ENCODE measurements around the gene DGKI. TPM values are rescaled to one million over a fixed set of nuclear protein-coding genes. Genes with fewer than 3 reads are reported as not detected.

Gene DGKI
- total RNA-seq, 1 donor from 2014 or later = 0.69 TPM

DNA sequence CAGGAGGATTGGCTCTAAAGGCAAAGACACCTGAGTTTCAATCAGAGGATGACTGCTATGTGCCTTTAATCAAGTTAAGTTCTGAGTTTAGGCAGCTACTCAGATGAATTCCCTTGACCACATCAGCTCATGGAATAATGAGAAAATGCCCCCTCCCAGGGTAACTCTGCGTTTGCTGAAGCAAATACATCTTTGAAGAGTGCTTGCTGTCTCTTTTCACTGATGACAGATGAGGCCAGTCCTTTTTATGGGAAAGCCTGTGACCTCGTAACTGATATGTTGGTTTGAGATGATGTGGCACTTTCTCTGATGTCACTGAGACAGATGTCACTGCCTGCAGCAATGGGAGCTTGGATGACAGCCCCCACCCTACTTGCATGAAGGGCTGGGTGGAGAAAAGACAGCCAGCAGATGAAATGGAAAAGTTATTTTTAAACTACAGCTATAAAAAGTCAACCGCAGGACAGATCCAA, 43.7 kb upstream of the DGKI start:
- H3K4me3 Mint-ChIP-seq (ENCODE audit: unreplicated experiment) = no peak overlapping the region

DNA sequence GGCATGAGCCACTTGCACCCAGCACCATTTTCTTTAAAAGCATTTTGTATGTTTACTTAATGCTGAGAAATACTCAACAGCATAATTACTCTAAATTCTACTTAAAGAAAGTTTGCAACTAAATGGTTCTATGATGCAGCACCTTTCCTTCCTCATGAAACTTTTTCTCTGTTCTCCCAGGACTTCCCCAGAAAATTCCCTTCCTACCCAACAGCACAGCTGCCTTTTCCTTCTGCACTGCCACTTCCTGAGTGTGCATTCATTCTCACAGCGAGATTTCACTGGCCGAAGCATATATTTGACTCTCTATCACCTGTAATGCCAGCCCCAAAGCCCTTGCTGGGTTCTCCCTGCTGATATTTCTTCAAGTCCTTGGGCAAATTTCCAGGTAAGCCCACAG, 41.5 kb upstream of the DGKI start:
- peaks cover 13% of the 10 kb centered on the region for H3K36me3 Mint-ChIP-seq (ENCODE audit: low read depth, unreplicated experiment)
- H3K4me1 Mint-ChIP-seq (ENCODE audit: unreplicated experiment) = peaks cover 14% of the 10 kb centered on the region
- peaks cover 8% of the 10 kb centered on the region for H3K27me3 Mint-ChIP-seq (ENCODE audit: unreplicated experiment)
- H3K27ac Mint-ChIP-seq (ENCODE audit: unreplicated experiment) = peak overlapping the region; percentile 62
- no peak overlapping the region for H3K4me3 Mint-ChIP-seq (ENCODE audit: unreplicated experiment)
- TF ChIP-seq, protein P1, sequence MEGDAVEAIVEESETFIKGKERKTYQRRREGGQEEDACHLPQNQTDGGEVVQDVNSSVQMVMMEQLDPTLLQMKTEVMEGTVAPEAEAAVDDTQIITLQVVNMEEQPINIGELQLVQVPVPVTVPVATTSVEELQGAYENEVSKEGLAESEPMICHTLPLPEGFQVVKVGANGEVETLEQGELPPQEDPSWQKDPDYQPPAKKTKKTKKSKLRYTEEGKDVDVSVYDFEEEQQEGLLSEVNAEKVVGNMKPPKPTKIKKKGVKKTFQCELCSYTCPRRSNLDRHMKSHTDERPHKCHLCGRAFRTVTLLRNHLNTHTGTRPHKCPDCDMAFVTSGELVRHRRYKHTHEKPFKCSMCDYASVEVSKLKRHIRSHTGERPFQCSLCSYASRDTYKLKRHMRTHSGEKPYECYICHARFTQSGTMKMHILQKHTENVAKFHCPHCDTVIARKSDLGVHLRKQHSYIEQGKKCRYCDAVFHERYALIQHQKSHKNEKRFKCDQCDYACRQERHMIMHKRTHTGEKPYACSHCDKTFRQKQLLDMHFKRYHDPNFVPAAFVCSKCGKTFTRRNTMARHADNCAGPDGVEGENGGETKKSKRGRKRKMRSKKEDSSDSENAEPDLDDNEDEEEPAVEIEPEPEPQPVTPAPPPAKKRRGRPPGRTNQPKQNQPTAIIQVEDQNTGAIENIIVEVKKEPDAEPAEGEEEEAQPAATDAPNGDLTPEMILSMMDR (IDR thresholded peaks at IDR 0.05; ENCODE audit: unreplicated experiment) = no peak
- no peaks in the 10 kb centered on the region for H3K9me3 Mint-ChIP-seq (ENCODE audit: unreplicated experiment)
- no peak for DNase-seq (ENCODE audit: low spot score)

More for the DNA sequence above, 43.7 kb upstream of the DGKI start:
- no peak for DNase-seq (ENCODE audit: low spot score)
- Mint-ChIP-seq H3K36me3 (ENCODE audit: low read depth, unreplicated experiment) (peaks cover 18% of the 10 kb centered on the region), H3K27me3 (ENCODE audit: unreplicated experiment) (peaks cover 2% of the 10 kb centered on the region), H3K4me1 (ENCODE audit: unreplicated experiment) (peaks cover 18% of the 10 kb centered on the region), H3K27ac (ENCODE audit: unreplicated experiment) (no peak overlapping the region), H3K9me3 (ENCODE audit: unreplicated experiment) (no peaks in the 10 kb centered on the region)
- TF ChIP-seq, protein P1 (IDR thresholded peaks at IDR 0.05; ENCODE audit: unreplicated experiment) = no peak

DNA sequence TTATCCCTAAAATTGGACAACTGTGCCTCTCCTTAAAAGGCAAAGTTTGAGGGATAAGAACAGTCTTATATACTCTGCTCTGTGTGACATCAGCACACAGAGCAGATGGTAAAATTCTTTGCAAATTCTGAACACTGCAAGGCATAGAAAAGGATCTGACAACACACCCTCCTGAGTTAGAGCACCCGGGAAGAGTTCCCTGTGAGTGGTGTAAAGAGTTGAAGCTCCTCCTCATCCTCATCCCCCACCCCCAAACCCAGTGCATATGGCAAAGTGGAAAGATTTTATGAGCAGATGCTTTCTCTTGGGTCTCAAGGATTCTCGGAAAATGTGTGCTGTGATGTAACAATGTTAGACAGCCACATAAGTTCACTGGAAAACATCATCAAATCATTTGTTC, 40.0 kb upstream of the DGKI start:
- Mint-ChIP-seq H3K27ac (ENCODE audit: unreplicated experiment) (no peak overlapping the region), H3K27me3 (ENCODE audit: unreplicated experiment) (peaks cover 8% of the 10 kb centered on the region), H3K36me3 (ENCODE audit: low read depth, unreplicated experiment) (peaks cover 24% of the 10 kb centered on the region), H3K9me3 (ENCODE audit: unreplicated experiment) (no peaks in the 10 kb centered on the region), H3K4me3 (ENCODE audit: unreplicated experiment) (no peak overlapping the region), H3K4me1 (ENCODE audit: unreplicated experiment) (peaks cover 14% of the 10 kb centered on the region)
- no peak for DNase-seq (ENCODE audit: low spot score)
- TF ChIP-seq, protein P1 (IDR thresholded peaks at IDR 0.05; ENCODE audit: unreplicated experiment) = no peak

DNA sequence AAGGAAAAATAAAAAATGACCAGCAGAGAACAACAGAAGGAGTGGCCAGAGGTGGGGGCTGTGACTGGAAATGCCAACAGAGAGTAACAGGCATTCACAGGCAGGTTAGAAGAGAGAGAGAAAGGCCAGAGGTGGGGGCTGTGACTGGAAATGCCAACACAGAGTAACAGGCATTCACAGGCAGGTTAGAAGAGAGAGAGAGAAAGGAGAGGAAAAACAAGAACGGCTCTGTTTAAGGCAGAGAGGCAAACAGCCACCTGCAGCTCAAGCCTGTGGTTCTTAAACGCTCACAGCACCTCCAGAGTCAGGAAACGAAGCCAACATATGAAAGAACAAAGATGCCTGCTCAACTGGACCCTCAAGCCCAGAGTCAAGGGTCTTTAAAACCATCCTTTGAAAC, 39.5 kb upstream of the DGKI start:
- peaks cover 14% of the 10 kb centered on the region for H3K4me1 Mint-ChIP-seq (ENCODE audit: unreplicated experiment)
- H3K36me3 Mint-ChIP-seq (ENCODE audit: low read depth, unreplicated experiment) = peaks cover 29% of the 10 kb centered on the region
- TF ChIP-seq, protein P1 (IDR thresholded peaks at IDR 0.05; ENCODE audit: unreplicated experiment) = no peak
- no peak for DNase-seq (ENCODE audit: low spot score)
- no peak overlapping the region for H3K27ac Mint-ChIP-seq (ENCODE audit: unreplicated experiment)
- no peak overlapping the region for H3K4me3 Mint-ChIP-seq (ENCODE audit: unreplicated experiment)
- H3K9me3 Mint-ChIP-seq (ENCODE audit: unreplicated experiment) = no peaks in the 10 kb centered on the region
- H3K27me3 Mint-ChIP-seq (ENCODE audit: unreplicated experiment) = peaks cover 8% of the 10 kb centered on the region

DNA sequence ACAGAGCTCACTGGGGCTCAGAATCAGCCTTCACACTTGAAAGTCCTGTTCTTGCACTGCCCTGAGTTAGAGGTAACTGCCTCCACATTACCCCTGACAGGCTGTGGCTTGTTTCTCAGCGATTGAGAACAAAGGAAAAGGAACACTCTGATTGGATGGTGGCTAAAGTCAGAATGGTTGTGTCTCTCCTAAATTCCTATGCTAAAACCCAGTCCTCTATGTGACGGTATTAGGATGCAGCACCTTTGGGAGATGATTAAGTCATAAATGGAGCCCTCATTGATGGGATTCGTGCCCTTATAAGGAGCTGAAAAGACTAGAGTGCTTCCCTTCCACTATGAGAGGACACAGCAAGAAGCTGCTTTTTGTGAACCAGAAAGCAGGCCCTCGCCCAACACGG, 38.9 kb upstream of the DGKI start:
- TF ChIP-seq, protein P1 (IDR thresholded peaks at IDR 0.05; ENCODE audit: unreplicated experiment) = no peak
- no peak overlapping the region for H3K4me3 Mint-ChIP-seq (ENCODE audit: unreplicated experiment)
- peaks cover 29% of the 10 kb centered on the region for H3K36me3 Mint-ChIP-seq (ENCODE audit: low read depth, unreplicated experiment)
- H3K27me3 Mint-ChIP-seq (ENCODE audit: unreplicated experiment) = peaks cover 8% of the 10 kb centered on the region
- no peak overlapping the region for H3K27ac Mint-ChIP-seq (ENCODE audit: unreplicated experiment)
- peaks cover 14% of the 10 kb centered on the region for H3K4me1 Mint-ChIP-seq (ENCODE audit: unreplicated experiment)
- no peak for DNase-seq (ENCODE audit: low spot score)
- no peaks in the 10 kb centered on the region for H3K9me3 Mint-ChIP-seq (ENCODE audit: unreplicated experiment)

All from endothelial cell (in vitro differentiated cells).